Hematopoietic multipotent progenitor cell treated with erythropoietin and hydrocortisone succinate and interleukin-3 and kit ligand, for 17 days (in vitro differentiated cells): Measurements from ENCODE around the gene MOB1B.
"Not testable (repeated sequence)": the region's sequence is repeated elsewhere in the genome, so short reads cannot be mapped to it uniquely, and the experiment has no call there.

ENCODE experiments used
- DNase-seq: peaks from one replicate; pipeline ENCODE4 v3.0.0-alpha.2; 2015; ENCODE audit warnings: low spot score

The MOB1B gene

GRCh38 chr4:70901984-70902576, at the start of gene MOB1B:
MOB1B (plus strand) TSS chr4:70902369; CDS start chr4:70902537, 168 bp downstream.
- peak; percentile 87 for DNase-seq

GRCh38 chr4:70855464-70855863, 46.7 kb upstream of the MOB1B start:
- no peak for DNase-seq

- DNase-seq = no peak
Observed at GRCh38 chr4:70858454-70858853, 43.7 kb upstream of the MOB1B start.

GRCh38 chr4:70859066-70859465, 43.1 kb upstream of the MOB1B start:
- no peak for DNase-seq

- no peak for DNase-seq
Observed at GRCh38 chr4:70863099-70863790, 38.9 kb upstream of the MOB1B start.

- no peak for DNase-seq
Observed at GRCh38 chr4:70868778-70869177, 33.4 kb upstream of the MOB1B start.

GRCh38 chr4:70873216-70873615, 29.0 kb upstream of the MOB1B start:
- no peak for DNase-seq

GRCh38 chr4:70874268-70875156, 27.7 kb upstream of the MOB1B start:
- DNase-seq = no peak

- DNase-seq = no peak
Observed at GRCh38 chr4:70877556-70877955, 24.6 kb upstream of the MOB1B start.

- no peak for DNase-seq
Observed at GRCh38 chr4:70880739-70881138, 21.4 kb upstream of the MOB1B start.

GRCh38 chr4:70885174-70885573, 17.0 kb upstream of the MOB1B start:
- peak; percentile 51 for DNase-seq

- no peak for DNase-seq
Observed at GRCh38 chr4:70892086-70892769, 9.9 kb upstream of the MOB1B start.

- no peak for DNase-seq
Observed at GRCh38 chr4:70893790-70894189, 8.4 kb upstream of the MOB1B start.

- DNase-seq = no peak
Observed at GRCh38 chr4:70895405-70895804, 6.8 kb upstream of the MOB1B start.

GRCh38 chr4:70895811-70896491, 6.2 kb upstream of the MOB1B start:
- DNase-seq = no peak

- DNase-seq = not testable (repeated sequence)
Observed at GRCh38 chr4:70898581-70898980, 3.6 kb upstream of the MOB1B start.

- DNase-seq = no peak
Observed at GRCh38 chr4:70901607-70901983, 574 bp upstream of the MOB1B start.

GRCh38 chr4:70902577-70903290, 565 bp downstream of the MOB1B start:
- no peak for DNase-seq

- peak; percentile 95 for DNase-seq
Observed at GRCh38 chr4:70903291-70903603, 1.1 kb downstream of the MOB1B start.

- DNase-seq = no peak
Observed at GRCh38 chr4:70908993-70909556, 6.9 kb downstream of the MOB1B start.

GRCh38 chr4:70914000-70914399, 11.8 kb downstream of the MOB1B start:
- DNase-seq = peak; percentile 71
